ENCODE results near the gene PP2D1.
A peak's percentile ranks its signal among the peaks of the same experiment; 100 is the strongest.
"Not testable (repeated sequence)": the region's sequence is repeated elsewhere in the genome, so short reads cannot be mapped to it uniquely, and the experiment has no call there.

Gene PP2D1

GRCh38 chr3:20028905-20029331 lies 16.9 kb upstream of the PP2D1 start:
- Histone ChIP-seq H3K27me3 (no peaks in the 10 kb centered on the region), H3K4me3 (no peak overlapping the region), H3K36me3 (no peaks in the 10 kb centered on the region), H3K27ac (no peak overlapping the region), H3K4me1 (peaks cover 0 to 8% (median 3%) of the 10 kb centered on the region in 4 donors), H3K9me3 (no peaks in the 10 kb centered on the region)
- no peak for DNase-seq
- intact Hi-C loops (cut with DNase I; ENCODE audit: low total_unique reads), result no loop called here
- TF ChIP-seq CTCF (IDR thresholded peaks at IDR 0.05), result no peak

GRCh38 chr3:20027136-20027535 lies 15.1 kb upstream of the PP2D1 start:
- Histone ChIP-seq H3K27ac (no peak overlapping the region), H3K4me3 (no peak overlapping the region), H3K9me3 (no peaks in the 10 kb centered on the region), H3K4me1 (peaks cover 0 to 19% (median 7%) of the 10 kb centered on the region in 4 donors), H3K36me3 (no peaks in the 10 kb centered on the region), H3K27me3 (no peaks in the 10 kb centered on the region)
- no peak for TF ChIP-seq CTCF (IDR thresholded peaks at IDR 0.05)
- intact Hi-C loops (cut with DNase I; ENCODE audit: low total_unique reads), result no loop called here
- no peak for DNase-seq

DNA sequence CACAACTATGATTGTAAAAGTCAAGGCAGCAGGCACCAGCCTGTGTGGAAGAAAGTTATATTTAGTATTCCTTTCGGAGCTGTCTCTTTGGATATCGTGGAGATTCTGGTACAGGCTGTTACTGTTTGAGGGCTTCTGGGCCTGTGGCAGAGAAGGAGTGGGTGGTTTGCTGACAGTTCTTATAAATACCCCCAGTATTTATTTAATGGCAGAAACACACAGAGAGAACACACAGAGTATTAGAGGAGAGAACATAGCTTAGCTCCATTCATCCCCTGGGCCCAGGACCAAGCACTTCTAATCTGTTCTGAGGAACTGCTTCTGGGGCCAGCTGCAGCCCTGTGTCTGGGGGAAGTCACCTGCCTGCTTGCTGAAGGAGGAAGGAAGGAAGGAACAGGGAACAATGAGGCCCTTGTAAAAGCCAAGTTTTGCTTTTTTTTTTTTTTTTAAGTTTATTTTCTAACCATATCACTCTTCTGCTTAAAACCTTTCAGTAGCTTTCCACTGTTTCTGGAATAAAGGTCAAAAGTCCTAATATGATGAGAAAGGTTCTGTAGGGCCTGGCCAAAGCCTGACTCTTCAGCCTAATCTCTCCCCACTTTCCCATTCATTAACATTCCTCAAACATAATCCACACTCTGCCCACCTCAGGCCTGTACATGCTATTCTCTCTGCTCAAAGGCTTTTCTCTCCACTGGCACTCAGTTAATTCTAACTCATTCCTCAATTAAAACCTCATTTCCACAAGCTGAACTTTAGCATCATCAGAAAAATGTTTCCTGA lies 11.8 kb upstream of the PP2D1 start:
- Histone ChIP-seq H3K9me3 (no peaks in the 10 kb centered on the region), H3K4me3 (no peak overlapping the region), H3K27ac (peak overlapping the region; percentile 49 to 59), H3K36me3 (no peaks in the 10 kb centered on the region), H3K4me1 (peaks cover 0 to 19% (median 7%) of the 10 kb centered on the region in 4 donors), H3K27me3 (no peaks in the 10 kb centered on the region)
- peak in 1 of 2 donors; percentile 61 for DNase-seq
- intact Hi-C loops (cut with DNase I; ENCODE audit: low total_unique reads), result no loop called here
- TF ChIP-seq CTCF (IDR thresholded peaks at IDR 0.05), result no peak

DNA sequence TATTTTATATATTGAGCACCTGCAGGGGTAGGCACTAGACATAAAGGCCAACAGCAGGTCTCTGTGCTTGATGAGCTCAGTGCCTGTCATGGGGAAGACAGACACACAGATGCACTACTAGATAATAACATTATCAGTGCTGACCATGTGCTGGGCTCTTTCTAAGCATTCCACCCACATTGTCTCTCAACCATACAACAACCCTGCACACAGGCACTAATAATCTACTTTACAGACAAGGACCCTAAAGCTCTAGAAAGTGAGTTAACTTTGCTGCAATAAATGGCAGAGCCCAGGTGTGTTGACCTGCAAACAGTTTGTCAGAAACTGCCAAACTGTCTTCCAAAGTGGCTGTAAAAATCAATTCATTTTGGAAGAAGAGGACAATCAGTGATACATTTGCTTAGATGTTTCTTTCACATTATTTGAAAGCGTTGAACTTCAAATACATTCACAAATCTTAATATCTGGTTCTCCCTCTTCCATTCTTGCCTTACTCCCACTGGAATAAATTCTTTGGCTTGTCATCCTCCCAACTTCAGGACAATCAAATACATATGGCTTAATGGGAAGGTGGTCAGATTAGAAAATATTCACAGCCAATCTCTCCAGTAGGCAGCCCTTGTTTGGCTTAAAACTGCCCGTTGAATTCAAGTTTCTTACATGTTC lies 11.0 kb upstream of the PP2D1 start:
- Histone ChIP-seq H3K27ac (peak overlapping the region; percentile 49 to 59), H3K36me3 (no peaks in the 10 kb centered on the region), H3K4me1 (peaks cover 0 to 19% (median 7%) of the 10 kb centered on the region in 4 donors), H3K4me3 (no peak overlapping the region), H3K27me3 (no peaks in the 10 kb centered on the region), H3K9me3 (no peaks in the 10 kb centered on the region)
- no peak for DNase-seq
- TF ChIP-seq CTCF (IDR thresholded peaks at IDR 0.05), result no peak
- intact Hi-C loops (cut with DNase I; ENCODE audit: low total_unique reads), result no loop called here

DNA sequence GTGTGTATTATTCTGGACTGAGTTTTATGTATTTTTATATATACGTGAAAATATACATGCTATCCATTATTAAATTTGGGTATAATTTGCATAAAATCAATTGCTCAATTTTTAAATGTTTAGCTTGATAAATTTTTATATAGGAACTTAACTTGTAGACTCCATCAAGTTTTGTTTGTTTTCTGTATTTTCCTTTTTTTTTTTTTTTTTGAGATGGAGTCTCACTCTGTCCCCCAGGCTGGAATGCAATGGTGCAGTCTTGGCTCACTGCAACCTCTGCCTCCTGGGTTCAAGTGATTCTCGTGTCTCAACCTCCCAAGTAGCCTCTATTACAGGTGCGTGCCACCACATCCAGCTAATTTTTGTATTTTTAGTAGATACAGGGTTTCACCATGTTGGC lies 4.0 kb upstream of the PP2D1 start:
- H3K4me3 ChIP-seq; H3K36me3 ChIP-seq; H3K27me3 ChIP-seq; H3K9me3 ChIP-seq; intact Hi-C loops (cut with DNase I; ENCODE audit: low total_unique reads); DNase-seq; H3K4me1 ChIP-seq; H3K27ac ChIP-seq: not testable (repeated sequence)

- H3K4me1 ChIP-seq, result no peaks in the 10 kb centered on the region
- no peaks in the 10 kb centered on the region for H3K9me3 ChIP-seq
- no peak for TF ChIP-seq CTCF (IDR thresholded peaks at IDR 0.05)
Measured at GRCh38 chr3:20015525-20015924, 3.5 kb upstream of the PP2D1 start.

More at GRCh38 chr3:20015525-20015924, 3.5 kb upstream of the PP2D1 start:
- Histone ChIP-seq H3K27ac (no peak overlapping the region), H3K4me3 (no peak overlapping the region), H3K27me3 (no peaks in the 10 kb centered on the region), H3K36me3 (no peaks in the 10 kb centered on the region)
- DNase-seq, result no peak
- intact Hi-C loops (cut with DNase I; ENCODE audit: low total_unique reads), result no loop called here
